ENCODE measurements around the gene UNC13A. TPM values are rescaled to one million over a fixed set of nuclear protein-coding genes. Genes with fewer than 3 reads are reported as not detected.

The UNC13A gene
- total and polyA plus RNA-seq, 2 of the 13 experiments (the other 11 are each of a cell fraction or from before 2014, with no cell fraction given), result 0.11 to 0.45 TPM

- H3K4me2 ChIP-seq (ENCODE audit: low read depth, low read length), result no peak overlapping the region
- H3K27me3 ChIP-seq (ENCODE audit: control insufficient read depth in 1 of 2, insufficient read depth in 2 of 2, low read length in 2 of 2), result no peaks in the 10 kb centered on the region
- no peaks in the 10 kb centered on the region for H3K79me2 ChIP-seq (ENCODE audit: insufficient read depth, low read length)
- ChIA-PET CTCF (ENCODE audit: low intra/inter-chr PET ratio, low total read pairs) (no interaction called here), POLR2A (no interaction called here)
- 89% methylated on average over 7 of the region's 7 CpGs for WGBS (ENCODE audit: low lambda C conversion rate)
- no peak for TF ChIP-seq ZNF558 (CRISPR knock-in tag; IDR thresholded peaks at IDR 0.05; ENCODE audit: borderline replicate concordance)
- no peak for TF ChIP-seq SIX1 (CRISPR knock-in tag; IDR thresholded peaks at IDR 0.05; ENCODE audit: borderline replicate concordance)
- TF ChIP-seq EP300 (IDR thresholded peaks at IDR 0.05; ENCODE audit: low read depth in 2 of 2, low read length in 2 of 2), result no peak
- no peak for TF ChIP-seq EP300 (CRISPR knock-in tag; IDR thresholded peaks at IDR 0.05; ENCODE audit: borderline replicate concordance)
- no peak for TF ChIP-seq ZNF777 (CRISPR knock-in tag; IDR thresholded peaks at IDR 0.05)
- TF ChIP-seq PHF8 (CRISPR knock-in tag; IDR thresholded peaks at IDR 0.05), result no peak
- no peak for TF ChIP-seq EEA1 (CRISPR knock-in tag; IDR thresholded peaks at IDR 0.05; ENCODE audit: borderline replicate concordance)
- no peak for TF ChIP-seq KLF15 (CRISPR knock-in tag; IDR thresholded peaks at IDR 0.05; ENCODE audit: borderline replicate concordance)
- no peak for TF ChIP-seq DMAP1 (CRISPR knock-in tag; IDR thresholded peaks at IDR 0.05)
- TF ChIP-seq, protein P1, sequence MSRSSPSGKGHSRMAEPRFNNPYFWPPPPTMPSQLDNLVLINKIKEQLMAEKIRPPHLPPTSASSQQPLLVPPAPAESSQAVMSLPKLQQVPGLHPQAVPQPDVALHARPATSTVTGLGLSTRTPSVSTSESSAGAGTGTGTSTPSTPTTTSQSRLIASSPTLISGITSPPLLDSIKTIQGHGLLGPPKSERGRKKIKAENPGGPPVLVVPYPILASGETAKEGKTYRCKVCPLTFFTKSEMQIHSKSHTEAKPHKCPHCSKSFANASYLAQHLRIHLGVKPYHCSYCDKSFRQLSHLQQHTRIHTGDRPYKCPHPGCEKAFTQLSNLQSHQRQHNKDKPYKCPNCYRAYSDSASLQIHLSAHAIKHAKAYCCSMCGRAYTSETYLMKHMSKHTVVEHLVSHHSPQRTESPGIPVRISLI (CRISPR knock-in tag; IDR thresholded peaks at IDR 0.05; ENCODE audit: borderline replicate concordance), result no peak
- TF ChIP-seq ETS1 (CRISPR knock-in tag; IDR thresholded peaks at IDR 0.05), result no peak
- no peak for TF ChIP-seq NCOA1 (CRISPR knock-in tag; IDR thresholded peaks at IDR 0.05)
- TF ChIP-seq XRCC5 (optimal IDR thresholded peaks at IDR 0.05; ENCODE audit: low read length), result no peak
- no peak for TF ChIP-seq U2AF2 (IDR thresholded peaks at IDR 0.05; ENCODE audit: low read depth, low read length)
- TF ChIP-seq STAT5B (CRISPR knock-in tag; IDR thresholded peaks at IDR 0.05), result no peak
- no peaks in the 10 kb centered on the region for H3K9me3 ChIP-seq (ENCODE audit: low read length)
- H4K20me1 ChIP-seq (ENCODE audit: insufficient read depth, low read length), result no peaks in the 10 kb centered on the region; the same call in 1 of the 2 replicates
- no peak overlapping the region for H3K27ac ChIP-seq (ENCODE audit: extremely low read length, insufficient read depth, low read length)
- H3K9ac ChIP-seq (ENCODE audit: insufficient read depth, low read depth, low read length), result no peak overlapping the region
- ATAC-seq (no peak), DNase-seq (ENCODE audit: low spot score) (no peak), FAIRE-seq (no peak)
- no TSS peak for BruUV-seq (replicated peaks)
- intact Hi-C loops (cut with micrococcal nuclease; ENCODE audit: unreplicated experiment) (no loop called here), in situ Hi-C loops (cut with HindIII; ENCODE audit: extremely low pct_ligation_motif_present, low pct_unique_long_range_greater_than_20kb) (no loop called here)
- peaks cover 9 to 19% of the 10 kb centered on the region in 2 experiments; a peak in 4 of 5 replicates for H3K36me3 ChIP-seq (replicated peaks in 1 of 2; ENCODE audit: control insufficient read depth in 1 of 2, insufficient read depth in 2 of 2, low read length in 2 of 2)
- H2AFZ ChIP-seq (ENCODE audit: low read length), result no peak overlapping the region
- no peaks in the 10 kb centered on the region for H3K4me1 ChIP-seq (ENCODE audit: insufficient read depth, low read length)
- H3K4me3 ChIP-seq (replicated peaks in 1 of 3; ENCODE audit: insufficient read depth in 1 of 3, low read depth in 2 of 3, low read length in 3 of 3), result no peak overlapping the region
Observed at GRCh38 chr19:17737690-17738153, 49.6 kb upstream of the UNC13A start.

Data from HepG2 (cell line).